Activated gamma-delta T cell treated with anti-CD3 and anti-CD28 coated beads, Interleukin-2, amount 50 U/mL, for 16 hours (primary cell): ENCODE measurements around the gene ING1.
"Not testable (repeated sequence)": the region's sequence is repeated elsewhere in the genome, so short reads cannot be mapped to it uniquely, and the experiment has no call there.

Experiments used
- DNase-seq: peaks from one replicate; pipeline ENCODE4 v3.0.0-alpha.2; 2020; ENCODE audit warnings: low read depth

The ING1 gene

GRCh38 chr13:110713642-110713952 is at the start of gene ING1:
ING1 (plus strand) TSS chr13:110713700; CDS start chr13:110714150, 450 bp downstream.
- DNase-seq = no peak

- DNase-seq = no peak
These were observed 49.5 kb upstream of the ING1 start for GRCh38 chr13:110664041-110664440.

- no peak for DNase-seq
These were observed 48.8 kb upstream of the ING1 start for GRCh38 chr13:110664673-110665072.

GRCh38 chr13:110665491-110666254 is 47.8 kb upstream of the ING1 start:
- no peak for DNase-seq

- DNase-seq = no peak
These were observed 47.3 kb upstream of the ING1 start for GRCh38 chr13:110666255-110666533.

GRCh38 chr13:110669036-110669435 is 44.5 kb upstream of the ING1 start:
- no peak for DNase-seq

- DNase-seq = not testable (repeated sequence)
These were observed 43.7 kb upstream of the ING1 start for GRCh38 chr13:110669814-110670213.

- DNase-seq = no peak
These were observed 36.6 kb upstream of the ING1 start for GRCh38 chr13:110676595-110677587.

- DNase-seq = no peak
These were observed 35.6 kb upstream of the ING1 start for GRCh38 chr13:110677731-110678545.

- DNase-seq = no peak
These were observed 32.6 kb upstream of the ING1 start for GRCh38 chr13:110680852-110681251.

GRCh38 chr13:110681868-110682550 is 31.5 kb upstream of the ING1 start:
- DNase-seq = no peak

GRCh38 chr13:110682746-110683145 is 30.8 kb upstream of the ING1 start:
- DNase-seq = no peak

- DNase-seq = no peak
These were observed 30.2 kb upstream of the ING1 start for GRCh38 chr13:110683203-110683883.

GRCh38 chr13:110683921-110684320 is 29.6 kb upstream of the ING1 start:
- DNase-seq = no peak

GRCh38 chr13:110684388-110685056 is 29.0 kb upstream of the ING1 start:
- DNase-seq = no peak

- DNase-seq = no peak
These were observed 28.0 kb upstream of the ING1 start for GRCh38 chr13:110685305-110686020.

- no peak for DNase-seq
These were observed 25.8 kb upstream of the ING1 start for GRCh38 chr13:110687736-110688135.

GRCh38 chr13:110689041-110689440 is 24.5 kb upstream of the ING1 start:
- no peak for DNase-seq

GRCh38 chr13:110689711-110690110 is 23.8 kb upstream of the ING1 start:
- no peak for DNase-seq

GRCh38 chr13:110690516-110690915 is 23.0 kb upstream of the ING1 start:
- no peak for DNase-seq
